Epithelial cell of umbilical artery (primary cell): ENCODE results near the gene UGT1A1. TPM values are rescaled to one million over a fixed set of nuclear protein-coding genes. Genes with fewer than 3 reads are reported as not detected.

Experiments
- total RNA-seq: library from RNA; depleted of rRNA; stranded (reverse); fragments of >200 nt; gene quantifications from 2 replicates; pipeline ENCODE4 v1.2.3, GENCODE V29; 2014

The UGT1A1 gene
- total RNA-seq = not detected in 2 replicates

GRCh38 chr2:233760043-233760442, at the start of gene UGT1A1:
Gene UGT1A1 (plus strand): TSS chr2:233760270. CDS start chr2:233760288, 18 bp downstream.

DNA sequence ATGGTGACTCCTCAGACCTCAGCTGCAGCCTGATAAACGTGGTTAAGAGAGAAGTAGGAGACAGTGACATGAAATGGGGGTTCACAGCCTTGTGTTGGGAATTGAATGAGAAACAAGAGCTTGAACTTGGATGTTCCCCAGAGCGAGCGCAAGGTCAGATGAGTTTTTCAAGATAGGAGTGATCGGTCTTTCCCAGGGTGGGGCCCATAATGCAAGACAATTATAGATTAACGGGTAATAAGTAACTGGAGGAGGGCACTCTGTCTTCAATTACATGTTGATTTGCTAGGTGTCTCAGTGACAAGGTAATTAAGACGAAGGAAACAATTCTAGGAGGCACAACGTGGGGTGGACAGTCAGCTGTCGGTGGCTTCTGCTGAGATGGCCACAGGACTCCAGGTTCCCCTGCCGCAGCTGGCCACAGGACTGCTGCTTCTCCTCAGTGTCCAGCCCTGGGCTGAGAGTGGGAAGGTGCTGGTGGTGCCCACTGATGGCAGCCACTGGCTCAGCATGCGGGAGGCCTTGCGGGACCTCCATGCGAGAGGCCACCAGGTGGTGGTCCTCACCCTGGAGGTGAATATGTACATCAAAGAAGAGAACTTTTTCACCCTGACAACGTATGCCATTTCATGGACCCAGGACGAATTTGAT, 47.3 kb upstream of the UGT1A1 start, which contains the start of gene UGT1A5:
TSS of gene UGT1A5 (plus strand) at position 297 of the 651 bp plus-strand sequence. CDS start at position 382, 85 bp downstream.

GRCh38 chr2:233718552-233718951, 41.5 kb upstream of the UGT1A1 start, which contains the start of gene UGT1A4:
Gene UGT1A4 (plus strand): TSS chr2:233718736. CDS start chr2:233718821, 85 bp downstream.

GRCh38 chr2:233728723-233729301, 31.3 kb upstream of the UGT1A1 start, which contains the start of gene UGT1A3:
Gene UGT1A3 (plus strand): TSS chr2:233729042. CDS start chr2:233729127, 85 bp downstream.

GRCh38 chr2:233778030-233778429, 18.0 kb downstream of the UGT1A1 start, which contains the start of gene MROH2A:
Gene MROH2A (plus strand): TSS chr2:233778330. CDS start chr2:233779359, 1,029 bp downstream.

Other genes with a start within 250 kb of the UGT1A1 start
- 15.3 and 29.8 TPM in 2 replicates for gene USP40, start 193.5 kb upstream of the UGT1A1 start, total RNA-seq
- not detected in 2 replicates for gene UGT1A8, start 142.6 kb upstream of the UGT1A1 start, total RNA-seq
- not detected in 2 replicates for gene UGT1A10, start 123.8 kb upstream of the UGT1A1 start, total RNA-seq
- gene UGT1A9, start 88.4 kb upstream of the UGT1A1 start, total RNA-seq = 0.15 TPM in 1 of 2 replicates, not detected in the other
- gene UGT1A7, start 78.4 kb upstream of the UGT1A1 start, total RNA-seq = not detected in 2 replicates
- not detected in 2 replicates for gene UGT1A6, start 67.4 kb upstream of the UGT1A1 start, total RNA-seq
- gene UGT1A5, start 47.4 kb upstream of the UGT1A1 start, total RNA-seq = not detected in 2 replicates
- not detected in 2 replicates for gene UGT1A4, start 41.5 kb upstream of the UGT1A1 start, total RNA-seq
- gene UGT1A3, start 31.2 kb upstream of the UGT1A1 start, total RNA-seq = not detected in 2 replicates
- gene MROH2A, start 18.1 kb downstream of the UGT1A1 start, total RNA-seq = not detected in 2 replicates
- 23.1 and 26.0 TPM in 2 replicates for gene HJURP, start 94.3 kb downstream of the UGT1A1 start, total RNA-seq
- 0.15 TPM in 1 of 2 replicates, not detected in the other for gene TRPM8, start 157.1 kb downstream of the UGT1A1 start, total RNA-seq